Measurements from ENCODE around the gene SEMA6D. TPM values are rescaled to one million over a fixed set of nuclear protein-coding genes. Genes with fewer than 3 reads are reported as not detected.

SEMA6D gene
- total RNA-seq, 1 donor from 2014 or later = 1.8 TPM

DNA sequence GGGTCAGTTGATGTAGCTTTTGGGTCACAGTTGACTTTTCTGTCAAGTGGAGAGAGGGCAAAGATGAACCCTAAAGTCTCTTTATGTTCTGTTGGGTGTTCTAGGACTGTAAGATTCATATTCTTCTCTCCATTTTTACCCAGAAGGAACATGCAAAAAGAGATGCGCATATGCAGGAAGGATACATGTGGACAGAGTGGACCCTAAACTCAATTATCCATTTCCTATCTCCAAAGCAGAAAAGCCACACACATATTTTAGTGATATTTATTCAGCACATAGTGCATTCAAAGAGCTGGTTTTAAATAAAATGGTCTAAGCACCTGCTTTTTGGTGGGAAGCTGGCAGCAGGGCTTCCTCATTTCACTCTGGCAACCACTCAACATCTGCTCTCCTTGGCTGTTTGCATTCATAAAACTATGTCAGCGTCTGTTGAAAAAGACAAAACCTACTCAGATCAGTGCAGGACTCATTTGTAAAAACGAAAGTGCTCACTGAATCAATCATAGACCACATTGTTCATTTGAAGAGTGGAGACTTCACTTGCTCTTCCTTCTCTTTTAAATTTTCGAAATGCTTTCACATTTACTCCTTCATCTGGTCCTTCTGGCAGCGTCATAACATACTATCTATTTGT, 96.6 kb downstream of the SEMA6D start:
- Histone ChIP-seq H3K27me3 (ENCODE audit: control insufficient read depth, insufficient read depth, low read length) (no peaks in the 10 kb centered on the region), H3K4me3 (ENCODE audit: low read depth, low read length) (no peak overlapping the region), H3K36me3 (ENCODE audit: control insufficient read depth, insufficient read depth, low read length) (no peaks in the 10 kb centered on the region)
- TF ChIP-seq, protein P1, sequence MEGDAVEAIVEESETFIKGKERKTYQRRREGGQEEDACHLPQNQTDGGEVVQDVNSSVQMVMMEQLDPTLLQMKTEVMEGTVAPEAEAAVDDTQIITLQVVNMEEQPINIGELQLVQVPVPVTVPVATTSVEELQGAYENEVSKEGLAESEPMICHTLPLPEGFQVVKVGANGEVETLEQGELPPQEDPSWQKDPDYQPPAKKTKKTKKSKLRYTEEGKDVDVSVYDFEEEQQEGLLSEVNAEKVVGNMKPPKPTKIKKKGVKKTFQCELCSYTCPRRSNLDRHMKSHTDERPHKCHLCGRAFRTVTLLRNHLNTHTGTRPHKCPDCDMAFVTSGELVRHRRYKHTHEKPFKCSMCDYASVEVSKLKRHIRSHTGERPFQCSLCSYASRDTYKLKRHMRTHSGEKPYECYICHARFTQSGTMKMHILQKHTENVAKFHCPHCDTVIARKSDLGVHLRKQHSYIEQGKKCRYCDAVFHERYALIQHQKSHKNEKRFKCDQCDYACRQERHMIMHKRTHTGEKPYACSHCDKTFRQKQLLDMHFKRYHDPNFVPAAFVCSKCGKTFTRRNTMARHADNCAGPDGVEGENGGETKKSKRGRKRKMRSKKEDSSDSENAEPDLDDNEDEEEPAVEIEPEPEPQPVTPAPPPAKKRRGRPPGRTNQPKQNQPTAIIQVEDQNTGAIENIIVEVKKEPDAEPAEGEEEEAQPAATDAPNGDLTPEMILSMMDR (IDR thresholded peaks at IDR 0.05; ENCODE audit: insufficient read depth, low read length, poor library complexity, severe bottlenecking) = no peak
- DNase-seq (ENCODE audit: low read depth) = no peak

DNA sequence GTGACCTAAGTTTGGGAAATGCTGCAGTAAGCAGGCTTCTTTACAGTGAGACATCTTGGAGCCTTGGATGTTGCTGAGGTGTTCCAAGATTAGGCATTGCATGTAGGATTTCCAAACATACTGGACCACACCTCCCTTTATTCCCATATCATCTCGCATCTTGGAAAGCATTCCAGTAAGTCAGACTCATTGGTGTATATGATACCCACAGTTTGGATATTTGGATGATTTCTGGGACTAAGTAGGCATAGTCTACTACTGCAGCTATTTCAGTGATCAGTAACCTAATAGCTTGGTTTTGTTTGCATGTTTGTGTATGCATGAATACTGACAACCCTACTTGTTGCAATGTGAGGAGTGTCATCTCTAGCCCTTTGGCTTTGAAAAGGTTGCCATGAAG, 97.3 kb downstream of the SEMA6D start:
- no peaks in the 10 kb centered on the region for H3K27me3 ChIP-seq (ENCODE audit: control insufficient read depth, insufficient read depth, low read length)
- TF ChIP-seq, protein P1 (IDR thresholded peaks at IDR 0.05; ENCODE audit: insufficient read depth, low read length, poor library complexity, severe bottlenecking) = no peak
- no peaks in the 10 kb centered on the region for H3K36me3 ChIP-seq (ENCODE audit: control insufficient read depth, insufficient read depth, low read length)
- DNase-seq (ENCODE audit: low read depth) = no peak
- no peak overlapping the region for H3K4me3 ChIP-seq (ENCODE audit: low read depth, low read length)

DNA sequence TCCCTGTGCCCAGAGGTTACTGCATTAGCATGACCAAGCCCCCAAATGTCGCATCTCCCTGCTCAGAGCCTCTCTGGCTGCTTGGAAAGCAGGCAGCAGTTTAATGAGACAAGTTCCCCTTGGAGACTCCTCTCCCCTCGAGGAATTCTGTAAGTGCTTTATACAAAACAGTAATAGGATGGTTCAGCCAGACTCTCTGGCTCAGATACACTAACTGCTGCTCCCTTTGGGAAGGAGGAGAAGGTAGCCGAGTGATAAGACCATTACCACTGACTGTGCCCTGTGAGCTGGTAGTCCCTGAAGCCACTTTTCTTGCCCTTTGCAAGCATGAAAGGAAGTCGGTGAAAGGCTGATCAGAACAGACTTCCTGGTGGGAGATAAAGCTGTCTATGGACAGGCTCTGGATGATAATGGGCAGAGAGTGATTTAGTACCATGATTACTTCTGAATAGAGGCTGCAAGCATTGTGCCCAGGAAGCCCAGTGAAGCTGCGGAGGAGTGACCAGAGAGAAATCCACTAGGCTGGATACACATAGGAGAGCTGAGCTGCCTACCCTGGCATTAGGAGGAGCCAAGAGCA, 100.8 kb downstream of the SEMA6D start:
- Histone ChIP-seq H3K36me3 (ENCODE audit: control insufficient read depth, insufficient read depth, low read length) (no peaks in the 10 kb centered on the region), H3K4me3 (ENCODE audit: low read depth, low read length) (no peak overlapping the region), H3K27me3 (ENCODE audit: control insufficient read depth, insufficient read depth, low read length) (no peaks in the 10 kb centered on the region)
- TF ChIP-seq, protein P1 (IDR thresholded peaks at IDR 0.05; ENCODE audit: insufficient read depth, low read length, poor library complexity, severe bottlenecking) = no peak
- no peak for DNase-seq (ENCODE audit: low read depth)

DNA sequence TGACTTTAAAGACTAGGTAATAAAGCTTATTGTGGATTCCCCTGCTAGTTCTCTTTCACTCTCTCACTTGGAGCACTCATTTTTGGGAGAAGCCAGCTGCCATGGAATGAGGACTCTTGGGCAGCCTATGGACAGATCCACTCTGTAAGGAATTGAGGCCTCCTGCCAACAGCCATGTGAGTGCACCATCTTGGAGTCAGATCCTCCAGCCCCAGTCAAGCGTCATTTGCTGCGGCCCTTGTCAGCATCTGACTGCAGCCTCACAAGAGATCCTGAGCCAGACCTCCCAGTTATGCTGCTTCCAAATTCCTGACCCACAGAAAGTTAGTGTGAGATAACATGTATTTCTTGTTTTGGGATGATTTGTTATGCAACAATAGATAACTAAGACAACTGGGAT, 101.9 kb downstream of the SEMA6D start:
- Histone ChIP-seq H3K4me3 (ENCODE audit: low read depth, low read length) (no peak overlapping the region), H3K27me3 (ENCODE audit: control insufficient read depth, insufficient read depth, low read length) (no peaks in the 10 kb centered on the region), H3K36me3 (ENCODE audit: control insufficient read depth, insufficient read depth, low read length) (no peaks in the 10 kb centered on the region)
- DNase-seq (ENCODE audit: low read depth) = no peak
- TF ChIP-seq, protein P1 (IDR thresholded peaks at IDR 0.05; ENCODE audit: insufficient read depth, low read length, poor library complexity, severe bottlenecking) = no peak

DNA sequence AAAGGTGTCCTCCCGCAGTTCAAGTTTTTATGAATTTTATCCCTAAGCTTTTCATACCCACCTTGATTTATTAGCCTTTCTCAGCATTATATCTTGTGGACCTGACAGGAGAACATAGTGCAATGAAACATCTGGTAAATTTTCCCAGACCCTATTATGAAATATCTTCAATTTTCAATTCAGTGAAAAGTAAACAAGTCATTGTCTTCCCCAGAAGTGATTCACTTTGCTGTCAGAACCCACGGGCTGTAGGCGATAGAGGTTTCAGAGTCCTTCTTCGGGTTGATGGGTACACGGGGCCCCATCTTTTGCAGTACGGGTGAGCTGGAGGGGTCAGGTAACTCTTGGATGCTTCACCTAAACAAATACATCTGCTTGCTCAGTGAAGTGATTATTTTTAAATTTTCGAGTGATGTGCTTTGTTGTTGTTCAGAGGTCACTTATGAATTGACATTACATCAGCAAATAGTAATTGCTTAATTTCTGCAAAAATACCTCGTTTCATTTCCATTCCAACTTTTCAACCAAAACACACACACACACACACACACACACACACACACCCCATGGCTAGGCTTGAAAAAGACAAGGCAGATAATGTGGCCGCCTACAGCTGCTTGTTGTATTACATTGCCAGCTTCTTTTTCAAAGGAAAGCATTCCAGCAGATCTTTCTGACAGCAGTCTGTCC, 102.9 kb downstream of the SEMA6D start:
- TF ChIP-seq, protein P1 (IDR thresholded peaks at IDR 0.05; ENCODE audit: insufficient read depth, low read length, poor library complexity, severe bottlenecking) = no peak
- Histone ChIP-seq H3K36me3 (ENCODE audit: control insufficient read depth, insufficient read depth, low read length) (no peaks in the 10 kb centered on the region), H3K4me3 (ENCODE audit: low read depth, low read length) (no peak overlapping the region), H3K27me3 (ENCODE audit: control insufficient read depth, insufficient read depth, low read length) (no peaks in the 10 kb centered on the region)
- no peak for DNase-seq (ENCODE audit: low read depth)

Measured in kidney epithelial cell (primary cell).